HCT116 (cell line): ENCODE data around the gene DYNLRB1. TPM values are rescaled to one million over a fixed set of nuclear protein-coding genes. Genes with fewer than 3 reads are reported as not detected.

Source experiments
- ATAC-seq: fragments of 200-7000 bp; cut with Tn5 transposase; 2 replicates; pipeline ENCODE4 v1.9.1; 2020; ENCODE audit warnings: mild to moderate bottlenecking, moderate library complexity
- BruUV-seq: library from RNA; stranded (reverse); fragments of 400-500 nt; replicated peaks from 2 replicates; lab custom pipeline; 2021; lab: Mats Ljungman, UMichigan
- CTCF ChIA-PET: fragments of 300-600 bp; sonication (Branson Sonifier 250); formaldehyde crosslinking; loops from one replicate; lab custom pipeline; 2021; ENCODE audit warnings: antibody characterized with exemption; lab: Charles Lee
- POLR2A ChIA-PET: fragments of 300-600, 350-600 bp; sonication (Branson Sonifier 250); formaldehyde crosslinking; loops from one replicate; lab custom pipeline; 2021; ENCODE audit warnings: antibody characterized with exemption; lab: Charles Lee
- RAD21 ChIA-PET, 2 experiments: fragments of 300-600 bp; sonication (Branson Sonifier 250); formaldehyde crosslinking; loops; one replicate each; lab custom pipeline; 2023; ENCODE audit warnings: low total read pairs in 2 of 2; ENCODE audit not compliant: uncharacterized antibody in 2 of 2, unreplicated experiment in 2 of 2, low non-redundant PET in 1 of 2; lab: Charles Lee
- DNase-seq: peaks from one replicate; pipeline ENCODE4 v3.0.0-alpha.2; 2010; ENCODE audit warnings: low read depth, low spot score
- H2AFZ ChIP-seq: fragments of 200-600 bp; shearing (Covaris generic), sonication (generic); 2 replicates; pipeline ENCODE4 v1.6.1; 2017; ENCODE audit warnings: low read depth, mixed run types, mixed read lengths, antibody characterized with exemption, low read length; ENCODE audit not compliant: poor library complexity, severe bottlenecking
- H3K27ac ChIP-seq: 2 replicates; pipeline ENCODE4 v1.5.1; 2012; ENCODE audit warnings: low read depth, low read length
- H3K27me3 ChIP-seq: fragments of 200-600 bp; sonication (generic); 2 replicates; pipeline ENCODE4 v1.6.1; 2016; ENCODE audit warnings: mixed run types, low read length, mixed read lengths; ENCODE audit not compliant: insufficient read depth
- H3K36me3 ChIP-seq, 2 experiments: fragments of 200-500 bp in 1 of 2; fragments of 200-600 bp in 1 of 2; sonication (Bioruptor generic) in 1 of 2; sonication (generic) in 1 of 2; 2 replicates each; pipeline versions ENCODE4 v1.5.1 to v1.6.1; 2014 to 2016; ENCODE audit warnings: low read length in 2 of 2, inconsistent platforms in 1 of 2, mixed read lengths in 1 of 2, mixed run types in 1 of 2; ENCODE audit not compliant: insufficient read depth in 2 of 2, control insufficient read depth in 1 of 2
- H3K4me1 ChIP-seq, 2 experiments: fragments of 200-600 bp in 1 of 2; sonication (generic) in 1 of 2; 2 replicates each; pipeline versions ENCODE4 v1.5.1 to v1.6.1; 2012 to 2017; ENCODE audit warnings: low read length in 2 of 2, inconsistent platforms in 1 of 2, mild to moderate bottlenecking in 1 of 2, mixed read lengths in 1 of 2, mixed run types in 1 of 2, moderate library complexity in 1 of 2; ENCODE audit not compliant: insufficient read depth in 2 of 2, control insufficient read depth in 1 of 2
- H3K4me2 ChIP-seq: fragments of 200-600 bp; sonication (generic); 2 replicates; pipeline ENCODE4 v1.6.1; 2017; ENCODE audit warnings: mixed run types, low read length, mixed read lengths
- H3K4me3 ChIP-seq, 2 experiments: fragments of 200-600 bp in 1 of 2; sonication (generic) in 1 of 2; replicated peaks in 1 of 2; 2 replicates each; pipeline ENCODE4 v1.5.1; 2011 to 2016; ENCODE audit warnings: low read length in 2 of 2, control low read depth in 1 of 2, low read depth in 1 of 2, mild to moderate bottlenecking in 1 of 2, mixed read lengths in 1 of 2, mixed run types in 1 of 2
- H3K79me2 ChIP-seq: fragments of 200-600 bp; sonication (generic); 2 replicates; pipeline ENCODE4 v1.6.1; 2017; ENCODE audit warnings: mild to moderate bottlenecking, mixed run types, low read length, moderate library complexity, mixed read lengths; ENCODE audit not compliant: insufficient read depth
- H3K9ac ChIP-seq: fragments of 200-600 bp; sonication (generic); 2 replicates; pipeline ENCODE4 v1.6.1; 2016; ENCODE audit warnings: low read length, mixed read lengths
- H3K9me2 ChIP-seq: fragments of 200-600 bp; sonication (generic), shearing (Covaris generic); 2 replicates; pipeline ENCODE4 v1.6.1; 2017; ENCODE audit warnings: mixed run types, mild to moderate bottlenecking, moderate library complexity; ENCODE audit not compliant: insufficient read depth
- H3K9me3 ChIP-seq, 2 experiments: fragments of 200-500 bp in 1 of 2; fragments of 200-600 bp in 1 of 2; sonication (Bioruptor generic) in 1 of 2; sonication (generic) in 1 of 2; 2 replicates each; pipeline ENCODE4 v1.6.1; 2014 to 2017; ENCODE audit warnings: low read length in 2 of 2, mixed read lengths in 2 of 2, inconsistent platforms in 1 of 2, low read depth in 1 of 2, mild to moderate bottlenecking in 1 of 2, mixed run types in 1 of 2, moderate library complexity in 1 of 2; ENCODE audit not compliant: control insufficient read depth in 1 of 2, insufficient read depth in 1 of 2
- H4K20me1 ChIP-seq: fragments of 200-600 bp; sonication (generic), shearing (Covaris generic); 2 replicates; pipeline ENCODE4 v1.6.1; 2017; ENCODE audit warnings: mixed run types, mild to moderate bottlenecking, moderate library complexity; ENCODE audit not compliant: insufficient read depth
- CBX3 ChIP-seq: IDR thresholded peaks from 2 replicates; pipeline ENCODE4 v1.6.1; 2012; ENCODE audit warnings: low read depth
- CEBPB ChIP-seq: IDR thresholded peaks from 2 replicates; pipeline ENCODE4 v1.6.1; 2012; ENCODE audit warnings: low read depth
- EGR1 ChIP-seq: IDR thresholded peaks from 2 replicates; pipeline ENCODE4 v1.6.1; 2012; ENCODE audit warnings: low read depth
- EZH2 ChIP-seq: fragments of 200-600 bp; sonication (generic); IDR thresholded peaks from 2 replicates; pipeline ENCODE4 v1.6.1; 2017; ENCODE audit warnings: antibody characterized with exemption, mixed run types
- EZH2phosphoT487 ChIP-seq: fragments of 200-600 bp; IDR thresholded peaks from 2 replicates; pipeline ENCODE4 v1.6.1; 2018; ENCODE audit warnings: antibody characterized with exemption, borderline replicate concordance
- FOSL1 ChIP-seq: IDR thresholded peaks from 2 replicates; pipeline ENCODE4 v1.6.1; 2012; ENCODE audit warnings: low read depth
- JUND ChIP-seq: IDR thresholded peaks from 2 replicates; pipeline ENCODE4 v1.6.1; 2012
- MAX ChIP-seq: IDR thresholded peaks from 2 replicates; pipeline ENCODE4 v1.6.1; 2012
- POLR2A ChIP-seq: IDR thresholded peaks from 2 replicates; pipeline ENCODE4 v1.7.0; 2011; ENCODE audit warnings: borderline replicate concordance; ENCODE audit not compliant: insufficient read depth, insufficient read length; ENCODE audit errors: extremely low read depth
- POLR2AphosphoS5 ChIP-seq: IDR thresholded peaks from 2 replicates; pipeline ENCODE4 v1.6.1; 2011; ENCODE audit warnings: mild to moderate bottlenecking, low read depth, low read length, moderate library complexity
- RAD21 ChIP-seq: IDR thresholded peaks from 2 replicates; pipeline ENCODE4 v1.6.1; 2012; ENCODE audit warnings: low read depth, mild to moderate bottlenecking
- SIN3A ChIP-seq: IDR thresholded peaks from 2 replicates; pipeline ENCODE4 v1.6.1; 2012; ENCODE audit warnings: low read depth
- SRF ChIP-seq: IDR thresholded peaks from 2 replicates; pipeline ENCODE4 v1.6.1; 2012; ENCODE audit warnings: low read depth
- TCF7L2 ChIP-seq: IDR thresholded peaks from 2 replicates; pipeline ENCODE4 v1.7.0; 2011; ENCODE audit warnings: borderline replicate concordance, inconsistent platforms; ENCODE audit not compliant: insufficient read depth, insufficient read length; ENCODE audit errors: extremely low read depth
- YY1 ChIP-seq: IDR thresholded peaks from 2 replicates; pipeline ENCODE4 v1.6.1; 2011; ENCODE audit warnings: low read length, low read depth, moderate library complexity, mild to moderate bottlenecking; ENCODE audit not compliant: insufficient replicate concordance; ENCODE audit errors: extremely low read depth
- ZBTB33 ChIP-seq: IDR thresholded peaks from 2 replicates; pipeline ENCODE4 v1.6.1; 2011; ENCODE audit warnings: mild to moderate bottlenecking, low read length, moderate library complexity; ENCODE audit not compliant: insufficient replicate concordance; ENCODE audit errors: extremely low read depth
- ZNF274 ChIP-seq: fragments of 200-500 bp; sonication (Bioruptor generic); IDR thresholded peaks from 2 replicates; pipeline ENCODE4 v1.6.1; 2014; ENCODE audit warnings: mild to moderate bottlenecking, low read depth, low read length, inconsistent platforms
- intact Hi-C: fragments of 100-400 bp; cut with micrococcal nuclease; formaldehyde crosslinking; loops from 2 replicates; pipeline ENCODE4 v1.10.0; 2022
- total RNA-seq: library from RNA; stranded (reverse); gene quantifications from one replicate; pipeline ENCODE4 v1.2.1, GENCODE V29; 2021; ENCODE audit not compliant: unreplicated experiment
- TF ChIP-seq, protein P1 (sequence below): IDR thresholded peaks from 2 replicates; pipeline ENCODE4 v1.6.1; 2012

Gene DYNLRB1
- total RNA-seq, 1 experiment from 2014 or later: 106 TPM

DNA sequence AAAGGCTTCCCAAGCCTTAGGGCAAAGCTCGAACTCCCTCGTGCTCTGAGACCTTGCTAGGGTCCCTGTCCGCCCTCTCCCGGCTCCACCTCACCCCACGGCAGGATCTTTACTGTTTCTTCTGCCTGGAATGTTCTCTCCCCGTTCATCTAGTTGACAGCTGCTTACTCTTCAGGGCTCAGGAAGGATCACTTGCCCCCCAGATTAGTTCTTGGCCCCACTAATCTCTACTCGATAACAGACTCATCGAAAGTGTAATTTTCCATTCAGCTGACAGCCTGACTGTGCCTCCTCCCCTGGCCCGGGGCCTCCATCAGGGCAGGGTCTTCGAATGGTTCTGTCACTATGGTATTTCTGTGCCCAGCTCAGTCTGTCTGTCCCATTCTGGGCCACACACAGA, 45.4 kb downstream of the DYNLRB1 start:
- no peak for ATAC-seq
- Histone ChIP-seq H3K27ac (no peak overlapping the region), H3K36me3 (no peaks in the 10 kb centered on the region), H3K9me2 (no peaks in the 10 kb centered on the region), H3K9ac (no peak overlapping the region), H3K9me3 (no peaks in the 10 kb centered on the region), H4K20me1 (no peaks in the 10 kb centered on the region), H3K27me3 (no peaks in the 10 kb centered on the region), H2AFZ (no peak overlapping the region), H3K4me2 (no peak overlapping the region), H3K4me3 (no peak overlapping the region), H3K4me1 (no peaks in the 10 kb centered on the region), H3K79me2 (no peaks in the 10 kb centered on the region)
- ChIA-PET CTCF (interaction anchor here (1.2 to 1.5 kb wide), 4 partner anchors 23 to 371 kb away, joined by 3 to 9 read pairs (median 6); no protein-coding TSS in a partner anchor), POLR2A (no interaction called here), RAD21 (no interaction called here)
- intact Hi-C loops: no loop called here
- no TSS peak for BruUV-seq
- TF ChIP-seq FOSL1 (no peak), YY1 (no peak), RAD21 (no peak), POLR2AphosphoS5 (no peak), EZH2 (no peak), EGR1 (no peak), POLR2A (no peak), MAX (no peak), TCF7L2 (no peak), CBX3 (no peak), ZNF274 (no peak), SIN3A (no peak), SRF (no peak), JUND (no peak), CEBPB (no peak), ZBTB33 (no peak), EZH2phosphoT487 (no peak)
- TF ChIP-seq, protein P1, sequence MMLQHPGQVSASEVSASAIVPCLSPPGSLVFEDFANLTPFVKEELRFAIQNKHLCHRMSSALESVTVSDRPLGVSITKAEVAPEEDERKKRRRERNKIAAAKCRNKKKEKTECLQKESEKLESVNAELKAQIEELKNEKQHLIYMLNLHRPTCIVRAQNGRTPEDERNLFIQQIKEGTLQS: no peak
- no peak for DNase-seq
